Esophagus muscularis mucosa (tissue), 4 donors: Measurements from ENCODE around the gene GHRL. TPM values are rescaled to one million over a fixed set of nuclear protein-coding genes. Genes with fewer than 3 reads are reported as not detected.
A peak's percentile ranks its signal among the peaks of the same experiment; 100 is the strongest.

ENCODE experiments used
- DNase-seq: peaks from one replicate; pipeline ENCODE4 v3.0.0-alpha.2; 2017; ENCODE audit errors: extremely low spot score
- H3K27ac ChIP-seq, 4 donors: fragments of 200-600 bp; sonication (generic); replicated peaks in 1 of 4; 1 replicate in 3 of 4; 2 replicates in 1 of 4; pipeline ENCODE4 v1.5.1; 2016 to 2019; ENCODE audit warnings: mild to moderate bottlenecking in 1 of 4
- H3K27me3 ChIP-seq, 4 donors: fragments of 200-600 bp; sonication (generic); one replicate each; pipeline versions ENCODE4 v1.5.1 to v1.6.0; 2016 to 2019
- H3K36me3 ChIP-seq, 4 donors: fragments of 200-600 bp; sonication (generic); one replicate each; pipeline ENCODE4 v1.5.1; 2016 to 2019
- H3K4me1 ChIP-seq, 4 donors: fragments of 200-600 bp; sonication (generic); one replicate each; pipeline ENCODE4 v1.5.1; 2016 to 2019
- H3K4me3 ChIP-seq, 4 donors: fragments of 200-600 bp; sonication (generic); 1 replicate in 2 of 4; 2 replicates in 2 of 4; pipeline ENCODE4 v1.5.1; 2016 to 2019; ENCODE audit warnings: mild to moderate bottlenecking in 4 of 4, moderate library complexity in 1 of 4
- H3K9me3 ChIP-seq, 4 donors: fragments of 200-600 bp; sonication (generic); 1 replicate in 3 of 4; 2 replicates in 1 of 4; pipeline ENCODE4 v1.5.1; 2016 to 2019
- CTCF ChIP-seq, 3 experiments: fragments of 200-600 bp in 2 of 3; fragments of 450-650 bp in 1 of 3; sonication (generic) in 2 of 3; IDR thresholded peaks; one replicate each; pipeline ENCODE4 v1.5.1; 2017 to 2019; ENCODE audit warnings: antibody characterized with exemption in 3 of 3, mild to moderate bottlenecking in 2 of 3, moderate library complexity in 1 of 3
- EP300 ChIP-seq: sonication (generic); formaldehyde crosslinking; IDR thresholded peaks from one replicate; pipeline ENCODE4 v1.6.1; 2017; ENCODE audit warnings: antibody characterized with exemption
- POLR2A ChIP-seq: fragments of 450-650 bp; IDR thresholded peaks from one replicate; pipeline ENCODE4 v1.6.1; 2017; ENCODE audit warnings: antibody characterized with exemption, moderate library complexity, mild to moderate bottlenecking, low read depth
- POLR2AphosphoS5 ChIP-seq, 2 donors: sonication (generic); formaldehyde crosslinking; IDR thresholded peaks; one replicate each; pipeline ENCODE4 v1.6.1; 2017; ENCODE audit warnings: antibody characterized with exemption in 2 of 2
- WGBS: methylation state at CpG from one replicate; pipeline ENCODE4 v1.1.5; 2018; 5-methylcytosine and 5-hydroxymethylcytosine counted together
- intact Hi-C: fragments of 100-400 bp; cut with DNase I; formaldehyde crosslinking; loops from one replicate; pipeline ENCODE4 v1.15.1; 2023
- total RNA-seq, 4 donors: library from RNA; depleted of rRNA; stranded (reverse); fragments of >200 nt; gene quantifications; one replicate each; pipeline versions ENCODE4 v1.1.0 to v1.2.1, GENCODE V29; 2016

The GHRL gene
- total RNA-seq, 4 donors from 2014 or later = 0.40 TPM; not detected in 3

GRCh38 chr3:10249833-10250232 lies 42.9 kb downstream of the GHRL start:
- WGBS = 17% methylated on average over 3 of the region's 3 CpGs
- TF ChIP-seq POLR2A = no peak
- TF ChIP-seq POLR2AphosphoS5 (IDR thresholded peaks at IDR 0.05) = no peak
- no peak for TF ChIP-seq EP300
- no peak for TF ChIP-seq CTCF (IDR thresholded peaks at IDR 0.05)
- Histone ChIP-seq H3K9me3 (peaks cover 0 to 14% (median 9%) of the 10 kb centered on the region in 4 donors), H3K27me3 (no peaks in the 10 kb centered on the region), H3K4me3 (peak overlapping the region; percentile 79 to 100 (median 92)), H3K36me3 (peaks cover 1 to 33% (median 26%) of the 10 kb centered on the region in 4 donors), H3K4me1 (peaks cover 17 to 63% (median 54%) of the 10 kb centered on the region in 4 donors), H3K27ac (peak overlapping the region; percentile 86 to 97 (median 96))
- intact Hi-C loops = loop anchor here (5.0 kb wide), 1 partner anchor 228 kb away; no protein-coding TSS in a partner anchor
- no peak for DNase-seq

DNA sequence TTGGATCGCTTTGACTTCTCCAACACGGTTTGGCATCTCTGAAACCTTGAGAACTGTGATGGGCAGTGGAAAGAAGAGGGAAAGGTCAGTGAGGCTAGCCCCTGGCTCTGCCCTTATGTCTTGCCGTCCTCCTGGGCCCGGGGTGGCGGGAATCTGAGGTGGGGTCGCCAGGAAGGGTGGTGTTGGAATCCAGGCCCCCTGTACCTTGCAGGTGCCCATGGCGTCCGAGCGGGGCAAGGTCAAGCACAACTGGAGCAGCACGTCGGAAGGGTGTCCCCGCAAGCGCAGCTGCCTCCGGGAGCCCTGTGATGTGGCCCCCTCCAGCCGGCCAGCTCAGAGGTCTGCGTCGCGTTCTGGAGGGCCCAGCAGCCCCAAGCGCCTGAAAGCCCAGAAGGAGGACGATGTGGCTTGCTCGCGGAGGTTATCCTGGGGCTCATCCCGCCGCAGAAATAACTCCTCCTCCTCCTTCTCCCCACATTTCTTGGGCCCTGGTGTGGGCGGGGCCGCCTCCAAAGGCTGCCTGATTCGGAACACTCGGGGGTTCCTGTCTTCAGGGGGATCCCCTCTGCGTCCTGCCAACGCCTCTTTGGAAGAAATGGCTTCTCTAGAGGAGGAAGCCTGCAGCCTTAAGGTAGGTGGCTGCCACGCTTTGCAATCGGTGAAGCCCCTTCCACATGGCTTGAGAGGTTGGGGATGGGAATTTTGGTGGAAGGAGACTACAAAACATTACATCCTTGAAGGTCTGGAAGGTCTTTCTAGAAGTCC lies 43.6 kb downstream of the GHRL start:
- peak overlapping the region; percentile 86 to 97 (median 96) for H3K27ac ChIP-seq
- no peak for DNase-seq
- TF ChIP-seq POLR2A (no peak), CTCF (IDR thresholded peaks at IDR 0.05) (no peak), POLR2AphosphoS5 (IDR thresholded peaks at IDR 0.05) (no peak), EP300 (no peak)
- intact Hi-C loops = loop anchor here (5.0 kb wide), 1 partner anchor 227 kb away; no protein-coding TSS in a partner anchor
- peaks cover 0 to 21% (median 10%) of the 10 kb centered on the region in 4 donors for H3K9me3 ChIP-seq
- peaks cover 17 to 58% (median 47%) of the 10 kb centered on the region in 4 donors for H3K4me1 ChIP-seq
- 1% methylated on average over 32 of the region's 32 CpGs for WGBS
- peak overlapping the region; percentile 79 to 100 (median 92) for H3K4me3 ChIP-seq
- H3K27me3 ChIP-seq = no peaks in the 10 kb centered on the region
- peaks cover 0 to 31% (median 21%) of the 10 kb centered on the region in 4 donors for H3K36me3 ChIP-seq

- DNase-seq = peak; percentile 98
- WGBS = 1% methylated on average over 21 of the region's 80 CpGs
- H3K36me3 ChIP-seq = peaks cover 0 to 23% (median 14%) of the 10 kb centered on the region in 4 donors
- peak within 1 kb of the TSS; percentile 86 to 97 (median 96) for H3K27ac ChIP-seq
- peaks cover 0 to 21% (median 10%) of the 10 kb centered on the region in 4 donors for H3K9me3 ChIP-seq
- H3K4me3 ChIP-seq = peak within 1 kb of the TSS; percentile 79 to 100 (median 92)
- intact Hi-C loops = loop anchor here (5.0 kb wide), 1 partner anchor 226 kb away; no protein-coding TSS in a partner anchor
- TF ChIP-seq POLR2AphosphoS5 (IDR thresholded peaks at IDR 0.05) (peak; percentile 92), CTCF (IDR thresholded peaks at IDR 0.05) (peak in 1 of 3 experiments; percentile 7), EP300 (no peak), POLR2A (peak; percentile 43)
- H3K4me1 ChIP-seq = peaks cover 17 to 52% (median 43%) of the 10 kb centered on the region in 4 donors
- H3K27me3 ChIP-seq = no peaks in the 10 kb centered on the region
Observed at GRCh38 chr3:10248184-10248983, 44.4 kb downstream of the GHRL start, which contains the start of gene TATDN2. TSS of gene TATDN2 (plus strand) at chr3:10248459. CDS start at chr3:10249201, 742 bp downstream.

DNA sequence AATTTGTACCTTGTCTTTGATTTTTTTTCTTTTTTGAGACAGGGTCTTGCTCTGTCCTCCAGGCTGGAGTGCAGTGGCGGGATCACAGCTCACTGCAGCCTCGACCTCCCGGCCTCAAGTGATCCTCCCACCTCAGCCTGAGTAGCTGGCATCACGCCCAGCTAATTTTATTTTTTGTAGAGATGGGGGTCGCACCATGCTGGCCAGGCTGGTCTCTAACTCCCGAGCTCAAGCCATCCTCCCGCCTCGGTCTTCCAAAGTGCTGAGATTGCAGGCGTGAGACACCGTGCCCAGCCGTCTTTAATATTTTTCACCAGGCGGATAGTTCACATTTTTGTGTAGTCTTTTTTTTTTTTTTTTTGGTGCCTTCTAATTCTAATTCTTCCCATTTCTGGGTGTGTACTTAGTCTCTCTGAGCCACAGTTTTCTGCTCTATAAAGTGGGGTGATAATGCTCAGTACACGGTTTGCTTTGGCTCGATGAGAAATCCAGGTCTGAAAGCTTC lies 45.0 kb downstream of the GHRL start:
- peak overlapping the region; percentile 79 to 100 (median 92) for H3K4me3 ChIP-seq
- H3K27me3 ChIP-seq = no peaks in the 10 kb centered on the region
- TF ChIP-seq EP300 (no peak), POLR2AphosphoS5 (IDR thresholded peaks at IDR 0.05) (no peak), POLR2A (no peak), CTCF (IDR thresholded peaks at IDR 0.05) (no peak)
- peaks cover 0 to 16% (median 11%) of the 10 kb centered on the region in 4 donors for H3K36me3 ChIP-seq
- 39% methylated on average over 14 of the region's 14 CpGs for whole genome bisulfite sequencing
- peaks cover 0 to 21% (median 10%) of the 10 kb centered on the region in 4 donors for H3K9me3 ChIP-seq
- no peak for DNase-seq
- intact Hi-C loops = loop anchor here (5.0 kb wide), 1 partner anchor 225 kb away; no protein-coding TSS in a partner anchor
- H3K27ac ChIP-seq = peak overlapping the region; percentile 86 to 97 (median 96)
- H3K4me1 ChIP-seq = peaks cover 17 to 46% (median 43%) of the 10 kb centered on the region in 4 donors
